Renal pelvis (tissue), 4 donors: ENCODE data around the gene FMNL1. TPM values are rescaled to one million over a fixed set of nuclear protein-coding genes. Genes with fewer than 3 reads are reported as not detected.
"Not testable (repeated sequence)": the region's sequence is repeated elsewhere in the genome, so short reads cannot be mapped to it uniquely, and the experiment has no call there.

Experiments used
- DNase-seq: peaks from one replicate; pipeline ENCODE4 v3.0.0-alpha.2; 2013
- polyA plus RNA-seq, 3 donors: library from polyadenylated mRNA; unstranded; fragments of 120-200 nt; gene quantifications; one replicate each; pipeline ENCODE4 v1.2.1, GENCODE V29; 2013; ENCODE audit not compliant: insufficient read length in 3 of 3

FMNL1 gene
- polyA plus RNA-seq, 3 donors = 5.4 to 7.0 (median 6.3) TPM

DNA sequence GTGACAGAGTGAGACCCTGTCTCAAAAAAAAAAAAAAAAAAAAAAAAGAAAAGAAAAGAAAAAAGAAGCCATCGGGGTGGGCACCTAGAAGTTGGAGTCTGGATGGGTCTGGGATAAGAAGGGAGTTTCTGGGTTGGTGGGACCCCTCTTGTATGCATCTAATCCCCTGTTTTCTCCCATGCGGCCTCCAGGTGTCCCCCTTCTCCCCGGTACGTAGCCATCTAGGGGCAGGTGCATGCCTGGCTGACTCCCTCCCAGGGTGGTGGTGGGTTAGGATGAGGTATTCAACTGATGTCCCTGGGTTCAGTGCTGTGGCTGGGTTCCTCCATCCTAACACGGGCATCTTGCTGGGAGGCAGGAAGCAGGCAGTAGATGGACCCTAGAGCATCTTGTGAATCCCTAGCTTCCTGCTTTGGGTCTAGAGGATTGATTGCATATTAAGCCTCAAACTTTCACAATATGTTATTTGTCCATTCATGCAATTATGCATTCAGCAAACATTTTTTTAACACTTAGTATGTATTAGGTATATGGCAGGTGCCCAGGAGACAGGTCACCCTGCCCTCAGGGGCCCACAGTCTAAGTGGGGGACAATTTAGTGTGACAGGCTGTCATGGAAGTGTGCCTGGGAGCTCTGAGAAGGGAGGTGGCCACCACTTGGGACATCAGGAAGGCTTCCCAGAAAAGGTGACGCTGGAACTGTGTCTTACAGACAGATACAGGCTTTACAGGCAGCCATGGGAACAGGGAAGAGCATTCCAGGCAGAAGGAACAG, 13.1 kb downstream of the FMNL1 start:
- DNase-seq = peak; percentile 35

DNA sequence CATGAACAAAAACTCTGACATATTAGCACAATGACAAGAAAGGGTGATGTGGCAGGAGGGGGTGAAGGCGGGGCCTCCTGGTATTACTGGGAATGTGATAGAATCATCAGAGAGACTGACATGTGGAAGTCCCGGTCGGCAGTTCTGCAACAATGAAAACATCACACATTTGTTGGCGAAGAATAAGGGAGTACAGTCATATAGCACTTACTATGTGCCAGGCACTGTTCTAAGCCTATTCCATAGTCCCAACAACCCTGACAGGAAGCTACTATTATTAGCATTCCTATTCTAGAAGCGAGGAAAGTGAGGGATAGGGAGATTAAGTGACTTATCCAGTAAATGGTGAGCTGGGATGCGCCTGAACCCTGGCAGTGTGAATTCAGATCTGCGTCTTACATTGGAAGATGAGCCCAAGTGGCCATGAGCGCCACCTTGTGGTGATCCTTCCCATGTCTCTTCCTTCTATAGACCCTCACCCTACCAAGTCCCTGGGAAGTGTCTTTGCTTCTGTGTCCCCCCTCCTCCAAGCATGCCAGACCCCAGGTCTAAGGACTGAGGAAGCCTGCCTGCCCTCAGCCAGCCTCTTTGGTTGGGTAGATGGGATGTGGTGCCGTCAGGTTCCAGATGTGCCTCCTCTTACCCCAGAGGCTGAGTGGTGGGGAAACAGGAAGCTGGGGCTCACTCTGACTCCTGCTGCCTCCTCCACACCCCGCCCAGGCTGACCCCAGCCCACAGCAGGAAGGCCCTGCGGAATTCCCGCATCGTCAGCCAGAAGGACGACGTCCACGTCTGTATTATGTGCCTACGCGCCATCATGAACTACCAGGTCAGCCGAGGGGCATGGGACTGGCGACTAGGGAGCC, 14.0 kb downstream of the FMNL1 start:
- DNase-seq = peak; percentile 64

DNA sequence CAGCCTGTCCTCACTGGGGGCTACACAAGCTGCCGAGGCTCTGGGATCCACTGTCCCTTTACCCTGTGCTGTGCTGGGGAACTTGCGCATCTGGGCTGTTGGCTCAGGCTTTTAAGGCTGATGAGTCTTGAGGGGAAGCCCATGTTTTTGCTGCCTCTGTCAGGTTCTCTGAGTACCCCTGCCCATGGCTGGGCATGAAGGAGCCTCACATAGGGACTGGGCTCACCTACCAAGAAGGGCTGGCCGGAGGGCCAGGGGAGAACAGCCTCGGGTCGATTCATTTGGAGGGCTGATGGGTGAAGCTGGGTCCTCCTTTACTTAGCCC, 14.6 kb downstream of the FMNL1 start:
- DNase-seq = no peak

DNA sequence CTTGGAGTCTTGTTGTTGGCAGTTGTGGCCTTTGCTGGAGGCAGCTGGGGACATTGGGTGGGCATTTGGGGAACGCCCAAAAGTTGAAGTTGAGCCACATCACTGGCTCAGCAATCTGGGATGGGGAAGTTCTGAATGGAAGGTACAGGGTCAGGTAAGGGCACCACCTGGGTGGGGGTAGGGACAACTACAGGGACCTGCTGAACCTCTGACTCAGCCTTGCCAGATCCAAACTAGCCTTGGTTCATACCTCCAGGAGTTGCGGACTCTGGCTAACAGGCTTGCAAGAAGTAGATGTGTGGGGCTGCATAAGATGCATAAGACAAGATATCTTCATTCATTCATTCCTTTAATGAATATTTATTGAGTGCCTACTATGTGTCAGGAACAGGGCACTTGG, 16.0 kb downstream of the FMNL1 start:
- no peak for DNase-seq

DNA sequence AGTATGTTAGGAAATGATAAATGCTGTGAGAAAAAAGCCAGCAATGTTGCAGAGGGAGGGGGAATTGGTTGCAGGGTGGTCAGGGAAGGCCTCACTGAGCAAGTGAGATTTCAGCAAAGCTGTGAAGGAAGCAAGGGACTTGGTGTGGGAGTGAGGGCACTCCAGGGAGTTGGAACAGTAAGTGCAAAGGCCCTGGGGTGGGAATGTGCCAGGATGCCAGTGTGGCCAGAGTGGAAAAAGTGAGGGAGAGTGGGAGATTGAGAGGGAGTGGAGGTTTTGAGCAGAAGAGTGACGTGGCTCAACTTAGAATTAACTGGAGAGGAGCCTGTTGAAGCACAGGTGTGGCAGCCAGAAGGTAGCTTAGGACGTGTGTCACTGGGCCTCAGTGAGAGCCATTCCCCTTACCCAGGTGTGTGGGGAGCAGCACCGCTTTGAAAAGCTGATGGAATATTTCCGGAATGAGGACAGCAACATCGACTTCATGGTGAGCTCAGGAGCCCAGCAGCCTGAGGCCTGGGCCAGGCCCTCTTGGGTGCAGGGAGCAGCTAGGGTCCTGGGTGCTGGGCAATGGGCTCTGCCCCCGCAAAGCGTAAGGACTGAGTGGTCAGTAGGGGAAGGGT, 16.6 kb downstream of the FMNL1 start:
- no peak for DNase-seq

DNA sequence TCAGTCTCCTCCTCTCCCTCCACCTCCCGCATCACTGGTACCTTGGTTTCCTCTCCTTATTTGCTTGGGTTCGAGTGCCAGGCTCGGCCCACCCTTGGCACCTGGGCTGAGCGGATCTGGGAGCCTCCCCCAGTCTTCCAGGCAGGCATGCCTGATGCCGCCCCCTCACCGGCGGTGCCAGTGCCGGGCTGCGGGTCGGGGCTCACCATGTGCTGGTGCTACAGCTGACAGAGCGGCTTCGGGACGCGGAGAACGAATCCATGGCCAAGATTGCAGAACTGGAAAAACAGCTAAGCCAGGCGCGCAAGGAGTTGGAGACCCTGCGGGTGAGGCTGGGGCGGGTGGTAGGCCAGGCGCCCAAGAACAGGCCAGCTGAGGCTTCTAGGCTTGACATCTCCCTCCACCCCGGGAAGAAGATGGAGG, 19.2 kb downstream of the FMNL1 start:
- DNase-seq = no peak

DNA sequence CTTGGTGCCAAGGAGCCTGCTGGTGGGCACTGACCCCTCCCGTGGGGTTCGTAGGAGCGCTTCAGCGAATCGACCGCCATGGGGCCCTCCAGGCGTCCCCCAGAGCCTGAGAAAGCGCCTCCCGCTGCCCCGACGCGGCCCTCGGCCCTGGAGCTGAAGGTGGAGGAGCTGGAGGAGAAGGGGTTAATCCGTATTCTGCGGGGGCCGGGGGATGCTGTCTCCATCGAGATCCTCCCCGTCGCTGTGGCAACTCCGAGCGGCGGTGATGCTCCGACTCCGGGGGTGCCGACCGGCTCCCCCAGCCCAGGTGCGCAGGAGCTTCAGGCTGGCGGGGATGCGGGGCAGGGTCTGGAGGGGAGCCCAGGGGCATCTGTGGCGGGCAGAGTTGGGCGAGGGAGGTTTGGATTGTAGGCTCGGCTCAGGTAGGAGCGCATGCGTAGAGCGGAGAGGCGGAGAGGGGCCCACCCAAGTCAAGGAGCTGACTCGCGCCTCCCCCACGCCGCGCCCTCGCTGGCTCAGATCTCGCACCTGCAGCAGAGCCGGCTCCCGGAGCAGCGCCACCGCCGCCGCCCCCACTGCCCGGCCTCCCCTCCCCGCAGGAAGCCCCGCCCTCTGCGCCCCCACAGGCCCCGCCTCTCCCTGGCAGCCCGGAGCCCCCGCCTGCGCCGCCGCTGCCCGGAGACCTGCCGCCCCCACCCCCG, 19.8 kb downstream of the FMNL1 start:
- DNase-seq = peak; percentile 44

DNA sequence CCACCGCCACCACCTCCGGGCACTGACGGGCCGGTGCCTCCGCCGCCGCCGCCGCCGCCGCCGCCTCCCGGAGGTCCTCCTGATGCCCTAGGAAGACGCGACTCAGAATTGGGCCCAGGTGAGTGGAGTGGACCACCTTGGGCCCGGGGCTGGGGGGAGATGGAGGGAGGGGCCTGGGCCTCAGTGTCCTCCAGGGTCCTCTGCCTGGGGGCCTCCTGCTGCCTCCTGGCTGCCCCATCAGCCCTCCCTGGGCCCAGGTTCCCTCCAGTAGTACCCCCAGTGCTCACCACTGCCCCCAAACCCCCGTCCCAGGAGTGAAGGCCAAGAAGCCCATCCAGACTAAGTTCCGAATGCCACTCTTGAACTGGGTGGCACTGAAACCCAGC, 20.3 kb downstream of the FMNL1 start:
- DNase-seq = no peak

DNA sequence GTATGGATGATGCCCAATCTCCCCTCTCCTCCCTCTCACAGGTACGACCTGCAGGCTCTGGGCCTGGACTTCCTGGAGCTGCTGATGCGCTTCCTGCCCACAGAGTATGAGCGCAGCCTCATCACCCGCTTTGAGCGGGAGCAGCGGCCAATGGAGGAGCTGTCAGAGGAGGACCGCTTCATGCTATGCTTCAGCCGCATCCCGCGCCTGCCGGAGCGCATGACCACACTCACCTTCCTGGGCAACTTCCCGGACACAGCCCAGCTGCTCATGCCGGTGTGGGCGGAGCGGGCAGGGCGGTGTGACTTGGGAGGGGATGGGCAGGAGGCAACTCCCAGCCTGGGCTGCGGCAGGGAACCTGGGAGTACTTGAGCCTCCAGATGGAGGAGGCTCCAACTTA, 22.1 kb downstream of the FMNL1 start:
- peak; percentile 74 for DNase-seq

DNA sequence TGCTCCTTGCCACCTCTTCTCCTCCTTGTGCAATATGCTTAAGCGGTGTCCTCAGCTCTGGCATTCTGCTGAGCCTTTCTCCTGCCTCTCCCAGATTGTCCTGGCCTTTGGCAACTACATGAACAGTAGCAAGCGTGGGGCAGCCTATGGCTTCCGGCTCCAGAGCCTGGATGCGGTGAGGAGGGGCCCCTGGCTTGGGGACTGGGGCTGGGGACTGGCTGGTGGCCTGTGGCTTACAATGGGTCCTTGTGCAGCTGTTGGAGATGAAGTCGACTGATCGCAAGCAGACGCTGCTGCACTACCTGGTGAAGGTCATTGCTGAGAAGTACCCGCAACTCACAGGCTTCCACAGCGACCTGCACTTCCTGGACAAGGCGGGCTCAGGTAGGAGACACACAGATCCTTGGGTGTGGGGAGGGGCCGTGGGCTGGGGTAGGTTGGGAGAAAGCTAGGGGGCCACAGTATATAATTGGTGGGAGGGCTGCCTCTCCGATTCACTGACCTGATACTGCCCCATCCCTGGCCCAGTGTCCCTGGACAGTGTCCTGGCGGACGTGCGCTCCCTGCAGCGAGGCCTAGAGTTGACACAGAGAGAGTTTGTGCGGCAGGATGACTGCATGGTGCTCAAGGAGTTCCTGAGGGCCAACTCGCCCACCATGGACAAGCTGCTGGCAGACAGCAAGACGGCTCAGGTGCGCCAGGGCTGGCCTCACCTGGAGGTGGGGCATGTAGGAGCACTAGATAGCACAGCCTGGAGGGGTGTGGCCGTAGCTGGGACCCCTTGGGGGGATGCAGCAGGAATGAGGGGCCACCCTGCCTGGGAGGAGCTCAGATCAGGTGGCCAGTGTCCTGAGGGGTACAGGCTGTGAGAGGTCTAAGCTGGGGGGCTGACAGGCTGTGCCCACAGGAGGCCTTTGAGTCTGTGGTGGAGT, 23.3 kb downstream of the FMNL1 start:
- DNase-seq = no peak

DNA sequence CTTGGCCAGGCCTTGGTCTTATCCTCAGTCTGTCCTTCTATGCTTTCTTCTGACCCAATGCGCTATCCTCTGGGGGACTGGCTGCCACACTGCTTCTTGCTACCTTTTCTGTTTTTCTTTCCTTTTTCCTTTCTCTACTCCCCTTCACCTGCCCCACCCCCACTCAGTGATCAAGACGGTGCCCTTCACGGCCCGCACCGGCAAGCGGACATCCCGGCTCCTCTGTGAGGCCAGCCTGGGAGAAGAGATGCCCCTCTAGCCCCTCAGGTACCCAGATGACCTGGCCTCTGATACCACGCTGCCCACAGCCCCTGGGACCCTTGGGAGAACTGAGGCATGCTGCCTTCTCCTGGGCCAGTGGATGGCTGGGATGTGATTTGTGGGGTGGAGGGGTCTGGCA, 24.7 kb downstream of the FMNL1 start:
- DNase-seq = no peak

DNA sequence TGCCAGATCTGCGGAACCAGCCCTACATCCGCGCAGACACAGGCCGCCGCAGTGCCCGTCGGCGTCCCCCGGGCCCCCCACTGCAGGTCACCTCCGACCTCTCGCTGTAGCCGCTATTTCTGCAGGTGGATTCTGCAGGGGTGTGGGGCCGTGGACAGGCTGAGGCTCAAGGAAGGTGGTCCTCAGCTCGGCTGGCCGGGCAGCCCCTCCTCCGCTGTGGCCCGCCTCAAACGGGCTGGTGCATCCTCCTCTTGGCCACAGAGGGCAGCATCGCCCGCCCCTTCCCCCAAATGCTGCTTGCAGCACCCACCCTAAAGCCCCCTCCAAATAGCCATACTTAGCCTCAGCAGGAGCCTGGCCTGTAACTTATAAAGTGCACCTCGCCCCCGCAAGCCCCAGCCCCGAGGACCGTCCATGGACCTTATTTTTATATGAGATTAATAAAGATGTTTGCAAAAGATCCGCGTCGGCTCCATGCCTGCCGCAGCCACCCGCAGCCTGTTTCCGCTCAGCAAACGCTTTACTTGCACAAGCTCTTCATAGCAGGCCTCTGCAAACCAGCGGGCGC, 25.3 kb downstream of the FMNL1 start:
- peak; percentile 45 for DNase-seq

DNA sequence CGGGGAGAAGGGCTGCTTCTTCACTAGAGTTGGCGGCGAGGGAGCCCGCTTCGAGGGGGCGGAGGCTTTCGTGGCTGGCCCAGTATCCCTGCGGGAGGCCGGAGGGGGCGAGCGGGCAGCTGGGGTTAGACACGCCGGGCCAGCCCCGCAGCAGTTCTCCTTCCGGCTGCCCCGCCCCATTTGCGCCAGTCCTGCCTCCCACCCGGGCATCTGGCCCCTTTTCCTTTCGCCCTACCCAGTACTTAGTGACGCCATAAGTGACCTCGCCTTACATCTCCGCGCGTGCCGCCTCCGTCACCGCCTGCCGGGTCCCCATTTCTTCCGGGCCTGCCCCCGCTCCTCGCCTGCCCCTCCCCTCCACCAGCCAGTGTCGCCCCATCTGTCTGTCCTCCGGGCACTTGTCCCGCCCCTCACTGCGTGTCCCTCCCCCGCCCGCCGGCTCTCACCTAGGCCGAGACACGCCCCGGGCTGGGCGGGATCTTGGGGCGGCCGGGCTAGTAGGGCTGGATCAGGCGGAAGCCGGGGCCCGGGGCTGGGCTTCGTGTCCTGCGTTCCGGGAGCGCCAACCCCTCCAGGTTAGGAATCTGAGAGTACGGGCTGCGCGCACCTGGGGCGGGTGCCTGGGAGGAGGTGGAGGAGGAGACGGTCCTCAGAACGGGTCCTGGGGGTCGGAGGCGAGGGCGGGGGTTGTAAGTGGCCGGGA, 25.9 kb downstream of the FMNL1 start:
- peak; percentile 84 for DNase-seq

DNA sequence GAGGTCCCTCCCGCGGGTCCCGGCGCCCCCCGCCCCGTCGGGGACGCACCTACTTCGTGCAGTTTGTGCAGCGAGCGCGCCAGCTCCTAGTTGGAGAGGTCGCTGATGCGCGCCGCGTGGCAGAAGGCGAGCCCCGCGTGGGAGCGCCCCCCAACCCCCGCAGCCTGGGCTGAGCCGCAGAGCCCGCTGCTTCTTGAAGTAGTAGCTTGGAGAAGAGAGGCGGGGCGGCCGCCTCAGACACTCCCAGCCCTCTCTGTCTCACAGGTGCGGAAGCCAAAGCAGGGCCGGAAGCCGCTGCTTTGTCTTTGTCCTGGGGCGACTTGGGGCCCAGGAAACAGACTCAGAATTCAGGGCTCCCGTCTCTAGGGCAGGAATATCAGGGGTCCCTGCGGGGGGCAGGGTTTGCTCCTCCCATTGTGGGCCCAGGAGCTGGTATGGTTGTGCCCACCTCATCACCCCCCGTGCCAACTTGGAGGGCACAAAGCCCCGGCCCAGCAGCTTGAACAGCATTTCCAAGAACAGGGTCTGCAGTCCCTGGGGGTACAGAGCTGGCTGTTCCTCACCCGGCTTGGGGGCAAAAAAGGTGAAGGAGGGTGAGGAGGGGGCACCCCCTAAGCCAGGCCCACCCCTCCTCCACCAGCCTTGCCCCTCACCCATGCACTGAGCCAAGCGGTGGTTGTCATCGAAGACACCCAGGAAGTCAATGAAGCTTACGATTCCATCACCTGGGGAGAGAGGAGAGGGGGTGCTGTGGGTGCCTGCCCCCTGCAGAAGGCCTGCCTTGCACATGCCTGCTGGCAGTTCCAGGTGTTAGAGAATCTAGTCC, 26.7 kb downstream of the FMNL1 start:
- DNase-seq = no peak

DNA sequence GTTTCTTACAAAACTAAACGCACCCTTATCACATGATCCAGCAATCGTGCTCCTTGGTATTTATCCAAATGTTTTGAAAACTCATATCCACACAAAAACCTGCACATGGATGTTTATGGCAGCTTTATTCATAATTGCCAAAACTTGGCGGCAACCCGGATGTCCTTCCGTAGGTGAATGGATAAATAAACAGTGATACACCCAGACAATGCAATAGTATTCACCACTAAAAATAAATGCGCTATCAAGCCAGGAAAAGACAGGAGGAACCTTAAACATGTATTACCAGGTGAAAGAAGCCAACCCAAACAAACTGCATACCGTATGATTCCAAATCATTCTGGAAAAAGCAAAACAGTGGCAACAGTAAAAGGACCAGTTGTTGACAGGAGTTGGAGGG, 30.2 kb downstream of the FMNL1 start:
- no peak for DNase-seq

DNA sequence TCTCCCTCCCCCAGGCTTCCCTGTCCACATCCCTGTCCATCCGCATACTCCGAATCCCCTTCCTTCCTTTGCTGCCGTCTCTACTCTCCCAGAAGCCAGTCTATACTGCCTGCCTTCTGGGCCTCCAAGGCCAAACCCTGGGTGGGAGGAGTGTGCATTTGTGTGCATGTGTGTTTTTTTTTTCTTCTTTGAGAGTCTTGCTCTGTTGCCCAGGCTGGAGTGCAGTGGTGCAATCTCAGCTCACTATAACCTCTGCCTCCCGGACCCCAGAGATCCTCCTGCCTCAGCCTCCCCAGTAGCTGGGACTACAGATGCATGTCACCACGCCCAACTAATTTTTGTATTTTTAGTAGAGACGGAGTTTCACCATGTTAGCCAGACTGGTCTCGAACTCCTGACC, 31.6 kb downstream of the FMNL1 start:
- DNase-seq = not testable (repeated sequence)

DNA sequence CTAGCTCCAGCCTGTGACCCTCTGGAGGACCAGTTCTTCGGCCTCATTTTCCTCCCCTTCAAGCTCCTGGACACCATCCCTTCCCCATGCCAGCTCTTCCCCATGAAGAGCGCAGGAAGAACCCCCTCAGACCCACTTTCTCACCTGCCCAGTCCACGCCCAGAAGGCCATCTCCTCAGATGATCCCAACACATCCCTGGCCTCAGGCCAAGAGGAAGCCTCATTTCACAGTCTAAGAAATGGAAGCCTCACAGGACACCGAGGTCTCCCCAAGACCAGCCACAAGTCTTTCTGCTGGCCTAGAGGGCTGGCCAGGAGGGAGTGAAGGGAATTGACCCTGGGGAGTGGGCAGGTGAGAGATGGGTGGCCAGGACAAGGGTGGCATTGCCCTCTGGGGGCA, 32.2 kb downstream of the FMNL1 start:
- DNase-seq = no peak

DNA sequence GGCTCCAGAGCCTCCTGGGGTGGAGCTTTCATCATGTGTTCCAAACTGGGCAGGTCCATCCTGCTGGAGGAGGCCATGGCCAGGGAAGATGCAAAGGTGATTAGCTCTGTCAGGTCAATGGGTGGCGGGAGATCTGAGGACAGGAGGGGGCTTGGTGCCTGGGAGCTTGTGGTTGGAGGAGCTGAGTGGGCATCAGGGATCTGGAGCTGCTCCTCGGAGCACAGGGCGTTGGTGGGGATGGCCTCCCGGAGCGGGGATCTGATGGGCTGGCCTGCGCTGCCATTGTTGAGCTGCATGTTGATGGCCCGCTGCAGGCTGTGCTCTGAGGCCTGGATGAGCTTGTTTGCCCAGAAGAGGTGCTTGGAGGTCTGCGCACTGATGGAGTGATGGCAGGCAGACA, 33.7 kb downstream of the FMNL1 start:
- DNase-seq = no peak
